Tibial nerve (tissue), 4 donors: Measurements from ENCODE around the gene ASPDH. TPM values are rescaled to one million over a fixed set of nuclear protein-coding genes. Genes with fewer than 3 reads are reported as not detected.

Experiments
- DNase-seq, 2 donors: peaks; one replicate each; pipeline ENCODE4 v3.0.0-alpha.2; 2019; ENCODE audit warnings: low spot score in 2 of 2
- H3K27ac ChIP-seq, 4 donors: fragments of 200-600 bp; sonication (generic) in 3 of 4; one replicate each; pipeline ENCODE4 v1.5.1; 2017 to 2019; ENCODE audit warnings: mild to moderate bottlenecking in 1 of 4
- H3K27me3 ChIP-seq, 2 donors: fragments of 200-600 bp; sonication (generic) in 1 of 2; one replicate each; pipeline versions ENCODE4 v1.5.1 to v1.6.0; 2017 to 2019
- H3K36me3 ChIP-seq, 3 donors: fragments of 200-600 bp; sonication (generic); one replicate each; pipeline ENCODE4 v1.5.1; 2018 to 2019
- H3K4me1 ChIP-seq, 4 donors: fragments of 200-600 bp; sonication (generic) in 3 of 4; one replicate each; pipeline ENCODE4 v1.5.1; 2017 to 2019
- H3K4me3 ChIP-seq, 4 donors: fragments of 200-600 bp; sonication (generic) in 3 of 4; one replicate each; pipeline ENCODE4 v1.5.1; 2017 to 2019; ENCODE audit warnings: mild to moderate bottlenecking in 1 of 4, moderate library complexity in 1 of 4
- H3K9me3 ChIP-seq, 4 donors: fragments of 200-600 bp; sonication (generic) in 3 of 4; one replicate each; pipeline ENCODE4 v1.5.1; 2017 to 2019
- CTCF ChIP-seq, 5 experiments: fragments of 200-600 bp in 3 of 5; fragments of 450-650 bp in 2 of 5; sonication (generic) in 3 of 5; IDR thresholded peaks; one replicate each; pipeline ENCODE4 v1.5.1; 2016 to 2019; ENCODE audit warnings: antibody characterized with exemption in 5 of 5, mild to moderate bottlenecking in 3 of 5, moderate library complexity in 2 of 5
- EP300 ChIP-seq, 2 donors: sonication (generic); formaldehyde crosslinking; IDR thresholded peaks; one replicate each; pipeline ENCODE4 v1.6.1; 2017; ENCODE audit warnings: antibody characterized with exemption in 2 of 2, mild to moderate bottlenecking in 1 of 2
- POLR2A ChIP-seq, 2 donors: fragments of 450-650 bp; IDR thresholded peaks; one replicate each; pipeline ENCODE4 v1.6.1; 2017; ENCODE audit warnings: antibody characterized with exemption in 2 of 2, mild to moderate bottlenecking in 2 of 2, moderate library complexity in 2 of 2
- WGBS, 2 donors: methylation state at CpG; one replicate each; pipeline ENCODE4 v1.1.5; 2018; 5-methylcytosine and 5-hydroxymethylcytosine counted together
- total RNA-seq, 4 donors: library from RNA; depleted of rRNA; stranded (reverse); fragments of >200 nt; gene quantifications; one replicate each; pipeline ENCODE4 v1.1.0, GENCODE V29; 2016

ASPDH gene
- total RNA-seq, 4 donors from 2014 or later = not detected

GRCh38 chr19:50489461-50490011 lies 24.2 kb downstream of the ASPDH start:
- no peak for DNase-seq
- Histone ChIP-seq H3K27me3 (peaks cover 0 to 56% of the 10 kb centered on the region in 2 donors), H3K36me3 (peaks cover 0 to 14% (median 0%) of the 10 kb centered on the region in 3 donors), H3K4me1 (peaks cover 0 to 8% (median 0%) of the 10 kb centered on the region in 4 donors), H3K27ac (no peak overlapping the region), H3K9me3 (peaks cover 0 to 4% (median 0%) of the 10 kb centered on the region in 4 donors), H3K4me3 (no peak overlapping the region)
- WGBS, 2 donors = 31 to 34% methylated on average over 24 of the region's 24 CpGs
- TF ChIP-seq POLR2A (IDR thresholded peaks at IDR 0.05) (no peak), EP300 (IDR thresholded peaks at IDR 0.05) (no peak), CTCF (IDR thresholded peaks at IDR 0.05) (no peak)

- WGBS, 2 donors = 12% methylated on average over 13 of the region's 13 CpGs
- DNase-seq = no peak
- no peak overlapping the region for H3K4me3 ChIP-seq
- H3K27me3 ChIP-seq = peaks cover 0 to 56% of the 10 kb centered on the region in 2 donors
- peaks cover 0 to 21% (median 0%) of the 10 kb centered on the region in 3 donors for H3K36me3 ChIP-seq
- no peak for TF ChIP-seq EP300 (IDR thresholded peaks at IDR 0.05)
- no peak for TF ChIP-seq POLR2A (IDR thresholded peaks at IDR 0.05)
- no peak for TF ChIP-seq CTCF (IDR thresholded peaks at IDR 0.05)
- peaks cover 0 to 8% (median 0%) of the 10 kb centered on the region in 4 donors for H3K4me1 ChIP-seq
- H3K9me3 ChIP-seq = peaks cover 0 to 4% (median 0%) of the 10 kb centered on the region in 4 donors
- no peak overlapping the region for H3K27ac ChIP-seq
Measured at GRCh38 chr19:50488389-50489194, 25.1 kb downstream of the ASPDH start.

- WGBS, 2 donors = 72 to 76% methylated on average over 18 of the region's 18 CpGs
- no peak for DNase-seq
Measured at GRCh38 chr19:50486823-50487515, 26.7 kb downstream of the ASPDH start.

GRCh38 chr19:50485284-50485955 lies 28.3 kb downstream of the ASPDH start:
- no peak overlapping the region for H3K4me3 ChIP-seq
- no peak overlapping the region for H3K27ac ChIP-seq
- peaks cover 0 to 3% (median 0%) of the 10 kb centered on the region in 4 donors for H3K9me3 ChIP-seq
- TF ChIP-seq POLR2A (IDR thresholded peaks at IDR 0.05) = no peak
- TF ChIP-seq EP300 (IDR thresholded peaks at IDR 0.05) = no peak
- TF ChIP-seq CTCF (IDR thresholded peaks at IDR 0.05) = no peak
- H3K27me3 ChIP-seq = peaks cover 0 to 36% of the 10 kb centered on the region in 2 donors
- WGBS, 2 donors = 84 to 94% methylated on average over 10 of the region's 10 CpGs
- peaks cover 0 to 51% (median 5%) of the 10 kb centered on the region in 3 donors for H3K36me3 ChIP-seq
- no peak for DNase-seq
- no peaks in the 10 kb centered on the region for H3K4me1 ChIP-seq

More at GRCh38 chr19:50486823-50487515, 26.7 kb downstream of the ASPDH start:
- H3K9me3 ChIP-seq = peaks cover 0 to 4% (median 0%) of the 10 kb centered on the region in 4 donors
- no peak overlapping the region for H3K4me3 ChIP-seq
- H3K4me1 ChIP-seq = peaks cover 0 to 5% (median 0%) of the 10 kb centered on the region in 4 donors
- no peak overlapping the region for H3K27ac ChIP-seq
- TF ChIP-seq CTCF (IDR thresholded peaks at IDR 0.05) (peak in 1 of 5 experiments; percentile 7), EP300 (IDR thresholded peaks at IDR 0.05) (no peak)
- peaks cover 0 to 38% (median 0%) of the 10 kb centered on the region in 3 donors for H3K36me3 ChIP-seq
- H3K27me3 ChIP-seq = peaks cover 0 to 52% of the 10 kb centered on the region in 2 donors
